ENCODE results near the gene HBD.

GRCh38 chr11:5232821-5233220, 1.5 kb downstream of the HBD start:
- TF ChIP-seq POLR2A (IDR thresholded peaks at IDR 0.05; ENCODE audit: low read depth, low read length): no peak
- TF ChIP-seq CTCF (IDR thresholded peaks at IDR 0.05; ENCODE audit: extremely low read depth in 1 of 2, insufficient read depth in 1 of 2, low read depth in 1 of 2, low read length in 2 of 2): no peak
- TF ChIP-seq JUN (IDR thresholded peaks at IDR 0.05; ENCODE audit: borderline replicate concordance, insufficient read depth, insufficient read length, low read depth): no peak
- no peak for TF ChIP-seq FOS (IDR thresholded peaks at IDR 0.05; ENCODE audit: borderline replicate concordance, insufficient read depth, low read length)
- TF ChIP-seq EZH2 (IDR thresholded peaks at IDR 0.05; ENCODE audit: borderline replicate concordance, low read depth, low read length, severe bottlenecking): no peak
- TF ChIP-seq MYC (IDR thresholded peaks at IDR 0.05; ENCODE audit: low read depth, low read length): no peak

All from endothelial cell of umbilical vein (primary cell).